HG03064 (cell line): ENCODE results near the gene GOLGA5.
"Not testable (repeated sequence)": the region's sequence is repeated elsewhere in the genome, so short reads cannot be mapped to it uniquely, and the experiment has no call there.

Experiments
- ATAC-seq: cut with Tn5 transposase; IDR thresholded peaks from one replicate; pipeline ENCODE4 v1.9.1; 2021; ENCODE audit warnings: low read depth; ENCODE audit not compliant: unreplicated experiment

Gene GOLGA5, protein sequence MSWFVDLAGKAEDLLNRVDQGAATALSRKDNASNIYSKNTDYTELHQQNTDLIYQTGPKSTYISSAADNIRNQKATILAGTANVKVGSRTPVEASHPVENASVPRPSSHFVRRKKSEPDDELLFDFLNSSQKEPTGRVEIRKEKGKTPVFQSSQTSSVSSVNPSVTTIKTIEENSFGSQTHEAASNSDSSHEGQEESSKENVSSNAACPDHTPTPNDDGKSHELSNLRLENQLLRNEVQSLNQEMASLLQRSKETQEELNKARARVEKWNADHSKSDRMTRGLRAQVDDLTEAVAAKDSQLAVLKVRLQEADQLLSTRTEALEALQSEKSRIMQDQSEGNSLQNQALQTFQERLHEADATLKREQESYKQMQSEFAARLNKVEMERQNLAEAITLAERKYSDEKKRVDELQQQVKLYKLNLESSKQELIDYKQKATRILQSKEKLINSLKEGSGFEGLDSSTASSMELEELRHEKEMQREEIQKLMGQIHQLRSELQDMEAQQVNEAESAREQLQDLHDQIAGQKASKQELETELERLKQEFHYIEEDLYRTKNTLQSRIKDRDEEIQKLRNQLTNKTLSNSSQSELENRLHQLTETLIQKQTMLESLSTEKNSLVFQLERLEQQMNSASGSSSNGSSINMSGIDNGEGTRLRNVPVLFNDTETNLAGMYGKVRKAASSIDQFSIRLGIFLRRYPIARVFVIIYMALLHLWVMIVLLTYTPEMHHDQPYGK

DNA sequence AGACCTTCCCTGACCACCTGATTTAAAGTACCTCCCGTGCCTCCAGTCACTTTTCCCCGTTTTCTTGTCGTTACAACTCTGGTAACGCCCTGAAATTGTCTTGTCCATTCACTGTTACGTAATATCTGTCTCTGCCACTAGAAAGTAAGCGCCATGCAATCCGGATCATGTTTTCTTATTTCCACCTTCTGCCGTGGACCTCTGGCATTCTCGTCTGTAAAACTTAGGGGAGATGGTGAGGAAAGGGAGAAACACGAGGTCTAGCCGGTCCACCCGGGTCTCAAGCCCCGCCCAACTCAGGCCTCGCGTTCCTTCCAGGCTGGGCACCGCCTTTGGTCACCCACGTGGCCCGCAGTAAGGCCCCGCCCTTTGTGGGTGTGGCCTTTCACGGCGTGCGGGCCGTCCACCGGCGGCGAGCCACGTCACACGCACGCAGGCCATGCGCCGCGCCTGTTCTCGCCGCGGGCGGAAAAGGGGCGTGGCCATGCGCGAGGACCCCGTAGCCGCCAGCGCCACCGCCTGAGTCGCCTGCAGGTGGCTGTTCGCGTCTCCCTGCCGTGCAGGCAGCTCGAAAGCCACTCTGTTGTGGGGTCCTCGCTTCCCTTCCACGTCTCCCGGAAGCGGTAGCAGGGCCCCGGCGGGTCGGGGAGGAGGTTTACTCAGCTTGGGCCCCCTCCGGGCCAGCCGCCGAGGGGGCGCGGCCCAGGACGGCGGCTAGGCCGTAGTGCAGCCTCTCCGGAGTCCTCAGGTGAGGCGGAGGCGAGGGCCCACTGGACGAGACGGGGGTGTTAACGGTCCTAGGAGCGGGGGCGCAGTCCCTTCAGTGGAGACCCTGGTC lies at the start of gene GOLGA5:
Gene GOLGA5 (plus strand): TSS at position 597 of the 838 bp plus-strand sequence. CDS start 3,133 bp downstream, outside the sequence.
- ATAC-seq, result peak; percentile 93

DNA sequence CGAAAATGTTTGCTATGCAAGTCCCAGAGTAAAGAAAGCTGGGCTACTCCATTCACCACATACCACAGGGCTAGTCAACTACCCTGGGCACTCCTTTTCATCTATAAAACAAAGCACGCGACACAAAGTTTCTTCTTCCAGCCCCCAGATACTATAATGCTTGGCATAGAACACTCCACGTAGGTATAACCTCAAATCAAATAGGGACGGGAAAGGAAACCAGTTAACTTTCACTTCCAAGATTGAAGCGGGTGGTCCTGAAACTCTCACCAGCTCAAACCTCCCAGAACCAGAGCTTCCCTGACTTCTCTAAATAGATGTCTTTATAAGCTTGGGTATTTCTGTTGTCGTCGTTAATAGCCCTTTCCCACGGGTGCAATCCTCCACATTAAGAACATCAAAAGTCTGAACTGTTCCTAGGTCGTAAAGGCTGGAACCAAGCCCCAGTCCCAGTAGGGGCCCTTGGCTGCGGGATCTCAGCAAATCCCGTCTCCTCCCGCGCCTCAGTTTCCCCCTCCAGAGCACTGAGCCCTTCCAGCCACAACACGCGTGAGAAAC lies 46.3 kb upstream of the GOLGA5 start:
- no peak for ATAC-seq

DNA sequence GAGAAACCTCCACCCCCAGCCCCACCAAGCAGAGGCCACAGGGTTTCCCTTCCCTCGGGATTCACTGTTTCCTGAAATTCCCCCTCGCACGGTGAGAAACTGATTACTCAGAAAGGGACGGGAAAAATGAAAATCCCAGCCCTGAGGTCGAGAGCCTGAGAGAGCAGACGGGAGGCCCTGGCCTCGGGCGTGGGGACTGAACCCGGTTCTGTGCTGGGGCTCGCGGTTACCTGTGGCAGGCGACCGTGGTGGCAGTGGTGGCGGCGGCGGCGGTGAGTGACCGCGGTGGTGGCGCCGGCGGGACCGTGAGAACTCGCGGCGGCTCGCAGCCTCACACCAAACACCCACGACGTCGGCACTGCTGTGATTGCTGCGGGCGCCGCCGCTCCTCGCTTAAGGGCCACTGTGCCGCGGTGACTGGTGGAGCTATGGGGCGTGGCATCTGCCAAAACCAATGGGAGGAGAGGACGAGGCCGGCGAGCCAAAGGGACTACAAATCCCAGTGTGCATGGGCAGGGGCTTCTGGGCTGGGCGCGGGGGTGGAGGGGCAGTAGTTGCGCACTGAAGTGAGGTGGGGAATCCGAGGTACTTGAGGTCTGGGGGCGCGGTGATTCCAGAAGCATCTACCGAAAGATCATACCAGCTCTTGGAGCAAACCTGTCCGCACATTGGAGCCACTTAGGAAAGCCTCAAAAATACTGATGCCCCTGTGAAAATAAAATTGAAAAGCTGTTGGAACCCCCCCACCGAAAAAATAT lies 45.7 kb upstream of the GOLGA5 start, which contains the start of gene LGMN:
Gene LGMN (minus strand): TSS at position 369 of the 758 bp plus-strand sequence. CDS start 15,841 bp downstream, outside the sequence.
- peak; percentile 57 for ATAC-seq

DNA sequence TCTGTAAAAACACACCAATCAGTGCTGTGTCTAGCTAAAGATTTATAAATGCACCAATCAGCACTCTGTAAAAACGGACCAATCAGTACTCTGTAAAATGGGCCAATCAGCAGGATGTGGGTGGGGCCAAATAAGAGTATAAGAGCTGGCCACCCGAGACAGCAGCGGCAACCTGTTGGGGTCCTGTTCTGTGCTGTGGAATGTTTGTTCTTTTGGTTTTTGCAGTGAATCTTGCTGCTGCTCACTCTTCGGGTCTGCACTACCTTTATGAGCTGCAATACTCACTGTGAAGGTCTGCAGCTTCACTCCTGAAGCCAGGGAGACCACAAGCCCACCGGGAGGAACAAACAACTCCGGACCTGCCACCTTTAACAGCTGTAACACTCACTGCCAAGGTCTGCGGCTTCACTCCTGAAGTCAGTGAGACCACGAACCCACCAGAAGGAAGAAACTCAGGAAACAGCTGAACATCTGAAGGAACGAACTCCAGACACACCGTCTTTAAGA lies 43.8 kb upstream of the GOLGA5 start:
- ATAC-seq, result not testable (repeated sequence)

DNA sequence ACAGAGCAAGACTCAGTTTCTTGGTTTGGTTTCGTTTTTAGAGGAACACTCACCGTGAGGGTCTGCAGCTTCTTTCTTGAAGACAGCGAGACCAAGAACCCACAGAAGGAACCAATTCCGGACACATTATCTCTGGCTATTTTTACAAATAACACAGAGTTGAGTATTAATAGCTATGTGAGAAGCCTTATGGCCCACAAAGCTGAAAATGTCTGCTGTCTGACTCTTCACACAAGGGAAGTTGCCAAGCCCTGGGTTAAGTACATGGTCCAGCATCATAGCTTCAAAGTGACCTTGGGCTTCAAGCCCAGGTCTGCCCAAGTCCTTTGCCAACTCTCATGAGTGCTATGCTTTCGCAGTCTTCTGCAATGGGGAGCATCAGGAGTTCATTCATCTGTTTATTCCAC lies 43.1 kb upstream of the GOLGA5 start:
- ATAC-seq, result peak; percentile 32

DNA sequence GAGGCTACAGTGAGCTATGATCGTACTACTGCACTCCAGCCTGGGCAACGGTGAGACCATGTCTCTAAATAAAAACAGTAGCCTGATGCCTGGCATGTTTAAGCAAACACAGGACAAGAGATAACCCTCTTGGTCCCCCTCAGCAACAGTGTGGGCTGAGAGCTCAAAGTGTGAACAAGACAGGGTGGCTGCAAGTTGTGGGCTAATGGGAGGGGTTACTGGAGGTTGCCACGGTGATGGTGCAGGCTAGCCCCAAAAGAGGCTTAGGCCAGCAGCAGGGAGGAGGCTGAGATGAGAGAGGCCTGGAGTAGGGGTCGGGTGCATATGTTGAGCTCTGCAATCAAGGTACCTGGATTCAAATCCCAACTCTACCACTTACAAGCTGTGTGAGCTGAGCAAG lies 42.3 kb upstream of the GOLGA5 start:
- ATAC-seq, result no peak

DNA sequence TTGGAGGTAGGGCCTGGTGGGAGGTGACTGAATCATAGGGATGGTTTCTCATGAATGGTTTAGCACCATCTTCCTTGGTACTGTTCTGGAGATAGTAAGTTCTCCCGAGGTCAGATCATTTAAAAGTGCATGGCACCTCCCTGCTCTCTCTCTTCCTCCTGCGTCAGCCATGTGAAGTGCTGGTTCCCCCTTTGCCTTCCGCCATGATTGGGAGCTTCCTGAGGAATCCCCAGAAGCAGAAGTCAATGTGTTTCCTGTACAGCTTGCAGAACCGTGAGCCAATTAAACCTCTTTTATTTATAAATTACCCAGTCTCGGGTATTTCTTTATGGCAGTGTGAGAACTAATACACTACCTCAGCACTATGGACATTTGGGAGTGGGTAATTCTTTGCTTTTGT lies 40.9 kb upstream of the GOLGA5 start:
- ATAC-seq, result no peak

DNA sequence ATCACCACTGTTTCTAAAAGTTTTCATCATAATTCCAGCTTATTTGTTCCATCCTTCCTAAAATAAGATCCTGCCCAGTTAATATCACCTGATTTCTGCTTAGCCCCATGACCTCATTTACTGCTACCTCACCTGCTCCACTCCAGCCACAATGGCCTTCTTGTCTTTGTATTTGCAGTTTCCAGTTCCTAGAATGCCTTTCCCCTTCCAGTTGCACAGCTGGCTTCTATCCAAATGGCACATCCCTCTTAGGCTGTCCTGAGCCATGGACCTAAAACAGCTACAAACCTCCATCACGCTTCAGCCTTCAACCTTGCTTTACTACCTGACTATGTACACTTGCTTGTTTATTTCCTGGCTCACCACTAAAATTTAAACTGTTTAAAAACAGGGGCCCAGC lies 39.1 kb upstream of the GOLGA5 start:
- no peak for ATAC-seq

DNA sequence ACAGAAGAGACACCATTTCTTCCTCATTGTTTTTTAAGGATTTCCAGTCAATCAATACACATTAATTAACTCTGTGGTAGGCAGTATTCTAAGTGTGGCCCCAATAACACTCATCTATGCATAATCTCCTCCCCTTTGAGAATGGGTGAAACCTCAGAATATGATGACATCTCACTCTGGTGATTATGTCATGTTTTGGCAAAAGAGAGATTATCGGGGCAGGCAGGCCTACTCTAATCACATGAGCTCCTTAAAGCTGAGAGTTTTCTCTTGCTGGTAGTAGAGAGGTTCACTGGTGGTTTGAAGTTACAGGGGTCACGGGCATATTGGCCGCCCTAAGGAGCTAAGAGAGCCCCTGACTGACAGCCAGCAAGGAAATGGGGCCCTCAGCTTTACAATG lies 38.6 kb upstream of the GOLGA5 start:
- ATAC-seq, result no peak

DNA sequence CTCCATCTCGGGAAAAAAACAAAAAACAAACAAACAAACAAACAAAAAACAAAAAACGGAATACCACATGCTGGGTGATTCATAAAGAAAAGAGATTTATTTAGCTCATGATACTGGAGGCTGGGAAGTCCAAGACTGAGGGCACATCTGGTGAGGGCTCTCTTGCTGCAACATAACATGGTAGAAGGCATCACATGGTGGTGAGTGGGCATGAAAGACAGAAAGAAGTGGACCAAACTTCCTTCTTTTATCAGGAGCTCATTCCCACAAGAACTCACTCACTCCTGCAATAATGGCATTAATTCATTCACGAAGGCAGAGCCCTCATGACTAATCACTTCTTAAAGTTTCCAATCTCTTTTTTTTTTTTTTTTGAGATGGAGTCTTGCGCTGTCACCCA lies 37.7 kb upstream of the GOLGA5 start:
- ATAC-seq, result no peak

DNA sequence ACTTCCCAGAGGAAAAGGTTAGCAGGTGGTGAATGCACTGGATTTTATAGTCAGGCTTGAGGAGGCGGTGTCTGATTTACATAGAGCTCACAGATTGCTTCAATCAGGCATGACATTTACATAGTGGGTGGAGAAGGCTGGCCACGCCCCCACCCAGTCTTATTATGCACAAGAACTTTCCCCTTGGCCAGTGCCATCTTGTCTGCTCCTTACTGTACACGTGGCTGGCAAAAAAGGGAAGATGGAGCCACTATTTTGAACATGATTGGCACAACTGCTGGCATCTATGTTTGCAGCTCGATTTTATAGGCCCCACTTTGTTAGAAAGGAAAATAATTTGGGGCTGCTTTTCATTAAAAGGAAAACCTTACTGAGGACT lies 34.8 kb upstream of the GOLGA5 start:
- ATAC-seq, result no peak

DNA sequence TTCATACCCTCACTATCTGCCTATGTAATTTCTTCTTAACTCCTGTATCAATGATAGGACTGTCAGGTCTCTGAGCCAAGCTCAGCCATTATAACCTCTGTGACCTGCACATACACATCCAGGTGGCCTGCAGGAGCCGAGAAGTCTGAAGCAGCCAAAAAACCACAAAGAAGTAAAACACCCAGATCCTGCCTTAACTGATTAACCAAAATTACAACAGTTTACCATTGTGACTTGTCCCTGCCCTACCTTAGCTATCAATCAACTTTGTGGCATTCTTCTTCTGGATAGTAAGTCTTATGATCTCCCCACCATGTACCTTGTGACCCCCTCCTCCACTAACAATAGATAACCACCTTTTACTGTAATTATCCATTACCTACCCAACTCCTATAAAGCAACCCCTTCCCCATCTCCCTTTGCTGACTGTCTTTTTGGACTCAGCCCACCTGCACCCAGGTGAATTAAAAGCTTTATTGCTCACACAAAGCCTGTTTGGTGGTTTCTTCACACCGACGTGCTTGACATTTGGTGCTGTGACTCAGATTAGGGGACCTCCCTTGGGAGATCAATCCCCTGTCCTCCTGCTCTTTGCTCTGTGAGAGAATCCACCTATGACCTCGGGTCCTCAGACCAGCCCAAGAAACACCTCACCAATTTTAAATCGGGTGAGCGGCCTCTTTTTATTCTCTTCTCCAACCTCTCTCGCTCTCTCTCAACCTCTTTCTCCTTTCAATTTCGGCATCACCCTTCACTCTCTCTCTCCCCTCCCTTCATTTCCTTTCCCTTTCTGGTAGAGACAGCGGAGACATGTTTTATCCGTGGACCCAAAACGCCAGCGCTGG lies 34.2 kb upstream of the GOLGA5 start:
- ATAC-seq, result no peak

DNA sequence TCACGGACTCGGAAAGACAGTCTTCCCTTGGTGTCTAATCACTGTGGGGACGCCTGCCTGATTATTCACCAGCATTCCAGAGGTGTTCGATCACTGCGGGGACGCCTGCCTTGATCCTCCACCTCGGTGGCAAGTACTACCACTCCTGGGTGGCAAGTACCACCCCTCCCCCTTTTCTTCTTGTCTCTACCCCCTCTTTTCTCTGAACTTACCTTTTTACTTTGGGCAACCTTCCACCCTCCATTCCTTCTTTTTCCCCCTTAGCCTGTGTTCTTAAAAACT lies 33.6 kb upstream of the GOLGA5 start:
- no peak for ATAC-seq

DNA sequence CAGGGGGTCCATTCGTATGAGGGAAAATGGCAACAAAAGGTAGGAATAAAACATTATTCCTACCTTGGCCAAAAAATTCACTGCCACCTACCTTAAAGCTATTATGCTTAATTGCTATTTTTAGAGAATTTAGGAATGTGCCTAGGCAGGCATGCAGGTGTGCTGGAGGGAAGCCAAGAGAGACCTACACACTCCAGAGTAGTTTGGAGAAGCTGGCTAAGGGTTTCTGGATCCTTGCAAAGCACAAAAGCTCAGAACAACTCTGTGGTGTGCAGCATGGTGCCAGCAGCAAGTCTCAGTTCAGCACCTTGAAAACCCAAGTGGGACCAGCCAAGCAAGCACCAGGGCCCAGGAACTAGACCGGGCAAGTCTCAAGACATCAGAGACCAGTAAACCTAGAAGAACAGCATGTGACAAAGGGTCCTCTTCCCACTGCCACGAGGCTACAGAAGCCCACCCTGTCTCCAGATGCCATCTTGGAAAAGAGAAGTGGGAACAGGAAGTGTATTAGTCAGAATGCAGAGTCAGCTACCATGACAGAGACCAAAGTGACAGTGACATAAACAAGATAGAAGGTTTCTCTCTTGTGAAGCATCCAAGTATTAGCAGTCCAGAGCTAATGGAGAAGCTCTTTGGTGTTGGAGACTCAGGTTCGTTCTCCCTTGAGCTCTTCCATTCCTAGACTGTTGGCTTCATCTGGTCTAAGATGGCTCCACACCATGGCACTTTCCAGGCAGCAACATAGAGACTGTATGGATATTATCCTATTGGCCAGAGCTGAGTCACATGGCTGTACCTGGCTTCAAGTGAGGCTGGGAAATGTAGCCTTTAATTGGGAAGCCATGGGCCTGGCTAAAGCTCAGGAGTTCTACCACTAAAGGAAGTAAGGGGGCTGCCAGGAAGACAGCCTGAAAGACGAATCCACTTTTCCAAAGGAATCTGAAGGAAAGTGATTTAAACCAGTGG lies 30.2 kb upstream of the GOLGA5 start:
- not testable (repeated sequence) for ATAC-seq

DNA sequence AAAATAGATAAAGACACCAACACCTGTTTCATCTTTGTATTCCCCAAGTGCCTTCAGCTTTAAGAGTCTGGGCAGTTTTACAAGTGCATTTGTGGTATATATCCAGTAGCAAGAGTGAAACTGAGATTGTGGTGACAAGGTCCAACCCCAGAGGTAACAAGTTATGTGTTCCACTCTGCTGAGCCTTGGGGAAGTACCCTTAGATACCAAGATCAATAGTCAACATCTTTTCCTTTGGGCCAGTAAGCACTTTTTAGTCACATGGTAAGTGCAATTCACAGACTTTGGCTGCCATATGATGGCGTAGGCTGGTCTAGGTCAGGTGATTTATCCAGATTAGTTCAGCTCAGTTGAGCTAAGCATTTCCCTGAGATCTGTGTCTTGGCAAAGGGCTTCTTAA lies 25.9 kb upstream of the GOLGA5 start:
- peak; percentile 82 for ATAC-seq

DNA sequence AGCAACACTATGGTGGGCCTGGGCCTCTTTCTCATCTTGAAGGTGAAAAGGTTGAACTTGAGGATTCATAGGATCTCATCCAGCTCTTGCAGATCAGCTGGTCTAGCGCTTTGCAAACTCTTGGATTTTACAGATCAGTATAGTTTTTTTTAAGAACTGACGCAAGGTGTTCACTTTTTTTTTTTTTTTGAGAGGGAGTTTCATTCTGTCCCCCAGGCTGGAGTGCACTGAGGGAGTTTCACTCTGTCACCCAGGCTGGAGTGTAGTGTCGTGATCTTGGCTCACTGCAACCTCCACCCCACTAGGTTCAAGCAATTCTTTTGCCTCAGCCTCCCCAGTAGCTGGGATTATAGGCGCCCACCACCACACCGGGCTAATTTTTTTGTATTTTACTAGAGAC lies 25.3 kb upstream of the GOLGA5 start:
- ATAC-seq, result no peak

DNA sequence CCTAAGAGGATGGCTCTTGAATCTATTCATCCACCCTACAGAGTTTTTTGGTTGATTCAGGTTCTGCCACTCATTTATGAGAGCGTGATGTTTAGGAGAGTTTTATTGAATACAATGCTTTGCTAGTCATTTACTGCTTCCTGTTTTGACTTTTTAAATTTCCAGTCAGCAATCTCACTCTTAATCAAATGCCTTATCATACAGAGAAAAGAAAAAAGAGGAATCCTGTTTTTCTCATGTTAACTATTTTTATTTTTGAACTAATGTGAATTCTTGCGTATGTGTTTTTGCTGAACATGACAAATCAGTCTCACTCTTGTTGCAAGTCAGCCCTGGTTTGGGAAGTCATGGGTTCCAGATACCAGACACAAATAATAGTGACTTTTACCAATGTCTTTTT lies 23.6 kb upstream of the GOLGA5 start:
- ATAC-seq, result no peak

DNA sequence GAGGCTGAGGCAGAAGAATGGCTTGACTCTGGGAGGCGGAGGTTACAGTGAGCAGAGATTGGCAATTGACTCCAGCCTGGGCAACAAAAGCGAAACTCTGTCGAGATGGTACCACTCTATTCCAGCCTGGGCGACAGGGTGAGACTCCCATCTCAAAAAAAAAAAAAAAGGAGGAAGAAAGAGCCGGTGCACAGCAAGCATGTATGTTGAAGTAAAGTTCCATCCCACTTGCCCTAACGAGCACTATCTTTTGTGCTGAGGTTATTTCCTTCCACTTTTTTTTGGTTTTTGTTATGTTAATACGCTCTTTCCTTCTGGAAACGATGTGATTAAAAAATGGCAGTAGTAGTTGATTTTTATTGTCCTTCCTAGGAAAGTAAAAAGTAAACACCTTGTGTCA lies 19.5 kb upstream of the GOLGA5 start:
- no peak for ATAC-seq
